D721Med (cell line): ENCODE results near the gene TOX2.

Source experiments
- DNase-seq: peaks from one replicate; pipeline ENCODE4 v3.0.0; 2011; ENCODE audit warnings: low spot score; ENCODE audit not compliant: insufficient read length
- FAIRE-seq: peaks from 2 replicates; lab custom pipeline; 2011; peaks lifted over from hg19 to GRCh38; lab: Jason Lieb, UNC
- TF ChIP-seq, protein P1 (sequence below): IDR thresholded peaks from 2 replicates; pipeline ENCODE4 v1.5.1; 2012; ENCODE audit warnings: mild to moderate bottlenecking, control low read depth; ENCODE audit not compliant: insufficient read depth; ENCODE audit errors: missing control alignments

TOX2 gene

DNA sequence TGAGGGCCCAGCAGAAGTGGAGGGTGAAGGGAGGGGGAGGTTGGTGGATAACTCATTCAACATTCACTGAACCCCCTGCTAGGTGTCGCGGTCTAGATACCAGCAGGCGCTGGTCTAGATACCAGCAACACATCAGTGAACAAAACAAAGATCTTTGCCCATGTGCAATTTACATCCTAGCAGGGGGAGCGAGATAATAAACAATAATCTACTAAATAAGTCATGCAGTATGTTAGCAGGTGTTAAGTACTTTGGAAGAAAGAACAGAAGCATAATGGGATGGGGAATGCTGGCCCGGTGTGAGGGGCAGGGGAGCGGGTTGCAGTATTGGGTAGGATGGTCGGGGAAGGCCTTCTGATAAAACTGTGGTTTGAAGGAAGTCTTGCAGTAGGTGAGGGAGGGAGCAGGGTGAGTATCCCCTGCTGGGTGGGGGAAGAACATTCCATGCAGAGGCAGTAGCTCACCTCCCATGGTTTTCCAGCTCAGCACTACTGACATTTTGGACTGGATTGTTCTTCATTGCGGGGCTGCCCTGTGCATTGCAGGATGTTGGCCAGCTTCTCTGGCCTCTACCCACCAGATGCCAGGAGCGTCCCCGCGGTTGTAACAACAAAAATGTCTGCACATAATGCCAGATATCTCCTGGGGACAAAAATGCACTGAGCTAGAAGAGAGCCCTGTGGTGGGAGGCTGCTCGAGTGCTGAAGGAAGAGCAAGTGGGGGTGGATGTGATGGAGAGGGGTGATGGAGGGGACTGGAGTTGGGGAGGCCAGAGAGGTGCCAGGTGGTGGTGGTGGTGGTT, 117.3 kb downstream of the TOX2 start:
- no peak for DNase-seq
- no peak for FAIRE-seq
- TF ChIP-seq, protein P1, sequence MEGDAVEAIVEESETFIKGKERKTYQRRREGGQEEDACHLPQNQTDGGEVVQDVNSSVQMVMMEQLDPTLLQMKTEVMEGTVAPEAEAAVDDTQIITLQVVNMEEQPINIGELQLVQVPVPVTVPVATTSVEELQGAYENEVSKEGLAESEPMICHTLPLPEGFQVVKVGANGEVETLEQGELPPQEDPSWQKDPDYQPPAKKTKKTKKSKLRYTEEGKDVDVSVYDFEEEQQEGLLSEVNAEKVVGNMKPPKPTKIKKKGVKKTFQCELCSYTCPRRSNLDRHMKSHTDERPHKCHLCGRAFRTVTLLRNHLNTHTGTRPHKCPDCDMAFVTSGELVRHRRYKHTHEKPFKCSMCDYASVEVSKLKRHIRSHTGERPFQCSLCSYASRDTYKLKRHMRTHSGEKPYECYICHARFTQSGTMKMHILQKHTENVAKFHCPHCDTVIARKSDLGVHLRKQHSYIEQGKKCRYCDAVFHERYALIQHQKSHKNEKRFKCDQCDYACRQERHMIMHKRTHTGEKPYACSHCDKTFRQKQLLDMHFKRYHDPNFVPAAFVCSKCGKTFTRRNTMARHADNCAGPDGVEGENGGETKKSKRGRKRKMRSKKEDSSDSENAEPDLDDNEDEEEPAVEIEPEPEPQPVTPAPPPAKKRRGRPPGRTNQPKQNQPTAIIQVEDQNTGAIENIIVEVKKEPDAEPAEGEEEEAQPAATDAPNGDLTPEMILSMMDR = no peak

DNA sequence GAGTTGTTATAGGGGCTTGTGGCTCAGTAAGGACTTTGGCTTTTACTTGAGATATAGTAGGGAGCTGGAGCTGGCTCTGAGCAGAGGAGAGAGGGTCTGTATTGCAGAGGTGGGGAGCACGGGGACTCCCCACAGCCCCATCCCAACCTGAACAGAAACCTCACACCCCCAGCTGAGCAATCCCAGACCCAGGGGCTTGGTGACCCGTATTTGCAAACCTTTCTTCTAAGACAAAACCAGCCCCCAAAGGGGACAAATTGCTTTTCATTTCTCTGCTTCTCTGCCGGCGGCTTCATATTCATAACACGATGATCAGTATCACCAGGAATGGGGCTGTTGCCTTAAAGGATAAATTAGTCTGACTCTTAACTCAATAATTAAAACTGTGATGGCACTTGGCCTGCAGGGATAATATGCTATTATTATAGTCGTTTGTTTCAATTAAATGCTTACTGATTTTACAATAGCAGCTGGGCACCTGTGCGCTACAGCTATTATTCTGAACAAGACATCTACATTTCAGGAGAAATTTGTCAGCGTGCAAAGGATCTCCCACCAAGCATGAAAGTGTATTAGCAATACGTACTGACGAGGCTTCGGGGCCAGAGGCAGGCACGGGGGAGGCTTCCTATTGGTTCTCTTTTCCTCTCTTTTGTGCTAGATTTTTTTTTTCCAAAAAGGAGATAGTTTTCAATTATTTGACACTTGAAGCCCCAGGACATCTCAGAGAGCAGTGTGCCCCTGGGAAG, 118.1 kb downstream of the TOX2 start:
- FAIRE-seq (no peak), DNase-seq (no peak)
- TF ChIP-seq, protein P1 = no peak

DNA sequence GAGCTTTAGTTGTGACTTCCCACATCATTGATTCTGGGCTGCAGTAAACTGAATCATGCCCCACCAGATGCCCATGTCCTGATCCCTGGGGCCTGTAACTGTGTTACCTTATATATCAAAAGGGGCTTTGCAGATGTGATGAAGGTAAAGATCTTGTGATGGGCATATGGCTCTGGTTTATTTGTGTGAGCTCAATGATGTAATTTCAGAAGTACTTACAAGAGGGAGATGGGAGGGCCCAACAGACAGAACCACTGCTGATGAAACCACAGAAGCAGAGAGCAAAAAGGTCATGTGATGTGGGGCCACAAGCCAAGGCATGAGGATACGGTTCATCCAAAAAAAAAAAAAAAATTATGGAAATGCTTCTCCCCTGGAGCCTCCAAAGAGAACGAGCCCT, 118.7 kb downstream of the TOX2 start:
- no peak for FAIRE-seq
- DNase-seq = no peak
- TF ChIP-seq, protein P1 = no peak

DNA sequence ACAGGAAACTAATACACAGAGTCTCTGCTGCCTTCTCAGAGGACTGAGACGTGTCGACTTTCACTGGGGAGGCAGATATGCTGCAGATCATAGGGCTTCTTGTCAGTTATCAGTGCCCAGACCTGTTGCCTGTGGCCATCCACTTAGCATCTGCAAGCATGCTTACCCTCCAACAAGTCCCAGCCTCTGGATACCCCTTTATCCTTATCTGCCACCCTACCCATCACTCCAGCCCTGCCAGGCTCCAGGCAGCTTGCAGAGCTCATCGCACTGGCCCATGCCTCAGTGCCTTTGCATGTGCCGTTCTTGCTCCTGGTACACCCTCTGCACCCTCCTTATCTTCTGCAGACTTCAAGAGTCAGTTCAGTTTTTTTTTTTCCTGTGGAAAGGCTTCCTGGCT, 119.2 kb downstream of the TOX2 start:
- FAIRE-seq = no peak
- TF ChIP-seq, protein P1 = no peak
- no peak for DNase-seq

DNA sequence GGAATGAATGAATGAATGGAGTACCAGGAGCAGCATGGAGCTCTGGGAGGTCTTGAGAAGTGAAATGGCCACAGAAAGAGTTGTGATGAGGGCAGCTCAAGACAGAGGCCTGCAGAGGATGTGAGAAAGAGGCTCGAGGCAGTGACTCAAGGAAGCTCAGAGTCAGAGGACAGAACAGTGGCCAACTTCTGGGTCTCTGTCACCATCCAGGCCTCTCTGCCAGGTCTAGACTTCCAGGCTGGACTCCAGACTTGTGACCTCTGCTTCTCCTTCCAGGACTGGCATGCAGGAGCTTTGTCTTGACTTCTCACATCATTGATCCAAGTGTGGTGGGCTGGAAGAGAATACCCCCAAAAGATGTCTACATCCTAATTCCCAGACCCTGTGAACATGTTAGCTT, 119.8 kb downstream of the TOX2 start:
- FAIRE-seq = no peak

DNA sequence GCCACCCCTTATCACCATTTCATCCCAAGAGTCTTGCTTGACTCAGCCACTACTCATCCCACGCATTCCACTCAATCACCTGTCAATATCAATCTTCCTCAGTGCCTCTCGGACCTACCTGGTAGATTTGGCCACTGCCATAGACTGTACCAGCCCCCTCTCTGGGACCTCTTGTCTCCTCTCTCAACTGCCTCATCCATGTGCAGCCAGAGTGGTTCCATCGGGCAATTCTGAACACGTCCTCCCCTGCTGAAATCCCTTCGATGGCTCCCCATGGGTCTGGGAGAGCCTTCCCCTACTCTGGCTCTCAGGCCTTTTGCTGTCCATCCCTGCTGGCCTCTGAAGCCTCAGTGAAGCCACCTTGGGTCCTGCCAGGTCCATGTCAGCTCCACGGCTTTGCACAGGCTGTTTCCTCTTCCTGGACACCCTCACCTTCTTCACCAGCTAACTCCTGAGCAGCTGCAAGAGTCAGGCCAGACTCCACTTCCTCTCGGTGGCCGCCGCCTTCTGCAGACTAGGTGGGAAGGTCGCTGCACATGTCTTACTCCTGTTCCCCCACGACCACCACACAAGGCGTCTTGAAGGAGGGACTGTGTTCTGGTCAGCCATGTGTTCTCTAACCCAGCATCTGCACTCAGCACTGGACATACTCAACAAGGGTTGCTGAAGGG, 120.4 kb downstream of the TOX2 start:
- TF ChIP-seq, protein P1 = no peak
- no peak for FAIRE-seq
- no peak for DNase-seq

More for the DNA sequence above, 119.8 kb downstream of the TOX2 start:
- TF ChIP-seq, protein P1 = no peak
- DNase-seq = no peak
